Osteoblast (primary cell): ENCODE results near the gene SELP. TPM values are rescaled to one million over a fixed set of nuclear protein-coding genes. Genes with fewer than 3 reads are reported as not detected.

Experiments
- DNase-seq: peaks from one replicate; pipeline ENCODE4 v3.0.0; 2011; ENCODE audit warnings: low spot score, mixed read lengths; ENCODE audit not compliant: insufficient read length; ENCODE audit errors: missing footprints
- H2AFZ ChIP-seq: 2 replicates; pipeline ENCODE4 v1.6.0; 2011; ENCODE audit warnings: mild to moderate bottlenecking, low read length
- H3K27ac ChIP-seq: 2 replicates; pipeline ENCODE4 v1.5.1; 2011; ENCODE audit warnings: mild to moderate bottlenecking, low read depth, low read length, moderate library complexity
- H3K27me3 ChIP-seq: 2 replicates; pipeline ENCODE4 v1.6.0; 2012; ENCODE audit warnings: mild to moderate bottlenecking, control low read depth, inconsistent platforms, low read length, moderate library complexity; ENCODE audit not compliant: insufficient read depth
- H3K36me3 ChIP-seq: 2 replicates; pipeline ENCODE4 v1.5.1; 2011; ENCODE audit warnings: mild to moderate bottlenecking, low read length, control low read depth, moderate library complexity; ENCODE audit not compliant: insufficient read depth
- H3K4me1 ChIP-seq: 2 replicates; pipeline ENCODE4 v1.5.1; 2011; ENCODE audit warnings: mild to moderate bottlenecking, low read length, control low read depth, moderate library complexity; ENCODE audit not compliant: insufficient read depth
- H3K4me2 ChIP-seq: 2 replicates; pipeline ENCODE4 v1.6.0; 2011; ENCODE audit warnings: mild to moderate bottlenecking, low read length; ENCODE audit not compliant: insufficient read depth
- H3K4me3 ChIP-seq: fragments of 200-600 bp; sonication (generic); 3 replicates; pipeline ENCODE4 v1.5.1; 2012; ENCODE audit warnings: mild to moderate bottlenecking, low read length, inconsistent platforms; ENCODE audit not compliant: insufficient read depth
- H3K79me2 ChIP-seq: 2 replicates; pipeline ENCODE4 v1.6.0; 2012; ENCODE audit warnings: mild to moderate bottlenecking, low read length, control low read depth, inconsistent platforms; ENCODE audit not compliant: insufficient read depth
- H3K9me3 ChIP-seq: 2 replicates; pipeline ENCODE4 v1.5.1; 2011; ENCODE audit warnings: low read depth, low read length, control low read depth
- H4K20me1 ChIP-seq: 2 replicates; pipeline ENCODE4 v1.6.0; 2012; ENCODE audit warnings: mild to moderate bottlenecking, low read length, control low read depth; ENCODE audit not compliant: insufficient read depth
- total RNA-seq: library from RNA; depleted of rRNA; stranded (reverse); fragments of >200 nt; gene quantifications from 2 replicates; pipeline ENCODE4 v1.2.3, GENCODE V29; 2012
- TF ChIP-seq, protein P1 (sequence below): IDR thresholded peaks from 2 replicates; pipeline ENCODE4 v1.5.1; 2011; ENCODE audit warnings: mild to moderate bottlenecking, low read depth, low read length, moderate library complexity; ENCODE audit errors: extremely low read depth

SELP gene
- total RNA-seq, 1 donor = not detected

DNA sequence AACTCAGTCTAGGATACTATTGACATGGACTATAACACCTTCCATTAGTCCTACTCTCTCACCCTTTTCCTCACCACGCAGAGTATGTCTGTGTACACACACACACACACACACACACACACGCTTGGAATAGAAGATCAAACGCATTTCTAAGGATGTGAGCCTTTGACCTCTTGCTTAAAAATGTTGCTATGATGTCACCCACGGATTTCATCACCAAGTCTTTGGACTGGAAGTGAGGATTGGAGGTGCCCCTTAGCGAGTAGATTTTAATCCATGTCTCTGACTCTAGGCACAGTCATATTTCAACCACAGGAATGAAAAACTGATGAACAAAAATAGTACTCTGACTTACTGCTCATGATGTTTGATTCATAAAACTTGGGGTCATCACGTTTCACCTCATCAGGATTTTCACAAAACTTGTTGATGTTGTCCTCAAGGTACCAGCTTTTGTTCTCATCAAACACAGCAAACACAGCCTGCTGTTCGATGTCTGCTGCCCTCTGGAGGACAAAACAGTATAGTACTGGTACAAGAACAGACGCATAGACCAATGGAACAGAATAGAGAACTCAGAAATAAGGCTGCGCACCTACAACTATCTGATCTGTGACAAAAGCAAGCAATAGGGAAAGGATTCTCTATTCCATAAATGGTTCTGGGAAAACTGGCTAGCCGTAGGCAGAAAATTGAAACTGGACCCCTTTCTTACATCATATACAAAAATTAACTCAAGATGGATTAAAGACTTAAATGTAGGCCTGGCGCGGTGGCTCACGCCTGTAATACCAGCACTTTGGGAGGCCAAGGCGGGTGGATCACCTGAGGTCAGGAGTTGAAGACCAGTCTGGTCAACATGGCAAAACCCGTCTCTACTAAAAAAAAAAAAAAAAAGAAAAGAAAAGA, 83.6 kb downstream of the SELP start:
- H3K36me3 ChIP-seq = no peaks in the 10 kb centered on the region
- H4K20me1 ChIP-seq = no peaks in the 10 kb centered on the region
- peak; percentile 26 for DNase-seq
- TF ChIP-seq, protein P1, sequence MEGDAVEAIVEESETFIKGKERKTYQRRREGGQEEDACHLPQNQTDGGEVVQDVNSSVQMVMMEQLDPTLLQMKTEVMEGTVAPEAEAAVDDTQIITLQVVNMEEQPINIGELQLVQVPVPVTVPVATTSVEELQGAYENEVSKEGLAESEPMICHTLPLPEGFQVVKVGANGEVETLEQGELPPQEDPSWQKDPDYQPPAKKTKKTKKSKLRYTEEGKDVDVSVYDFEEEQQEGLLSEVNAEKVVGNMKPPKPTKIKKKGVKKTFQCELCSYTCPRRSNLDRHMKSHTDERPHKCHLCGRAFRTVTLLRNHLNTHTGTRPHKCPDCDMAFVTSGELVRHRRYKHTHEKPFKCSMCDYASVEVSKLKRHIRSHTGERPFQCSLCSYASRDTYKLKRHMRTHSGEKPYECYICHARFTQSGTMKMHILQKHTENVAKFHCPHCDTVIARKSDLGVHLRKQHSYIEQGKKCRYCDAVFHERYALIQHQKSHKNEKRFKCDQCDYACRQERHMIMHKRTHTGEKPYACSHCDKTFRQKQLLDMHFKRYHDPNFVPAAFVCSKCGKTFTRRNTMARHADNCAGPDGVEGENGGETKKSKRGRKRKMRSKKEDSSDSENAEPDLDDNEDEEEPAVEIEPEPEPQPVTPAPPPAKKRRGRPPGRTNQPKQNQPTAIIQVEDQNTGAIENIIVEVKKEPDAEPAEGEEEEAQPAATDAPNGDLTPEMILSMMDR = peak; percentile 74
- no peaks in the 10 kb centered on the region for H3K9me3 ChIP-seq
- H3K27me3 ChIP-seq = peaks cover 6% of the 10 kb centered on the region
- peak overlapping the region; percentile 20 for H3K4me2 ChIP-seq
- no peak overlapping the region for H3K4me3 ChIP-seq
- H2AFZ ChIP-seq = peak overlapping the region; percentile 26
- no peaks in the 10 kb centered on the region for H3K79me2 ChIP-seq
- peaks cover 5% of the 10 kb centered on the region for H3K4me1 ChIP-seq
- no peak overlapping the region for H3K27ac ChIP-seq

DNA sequence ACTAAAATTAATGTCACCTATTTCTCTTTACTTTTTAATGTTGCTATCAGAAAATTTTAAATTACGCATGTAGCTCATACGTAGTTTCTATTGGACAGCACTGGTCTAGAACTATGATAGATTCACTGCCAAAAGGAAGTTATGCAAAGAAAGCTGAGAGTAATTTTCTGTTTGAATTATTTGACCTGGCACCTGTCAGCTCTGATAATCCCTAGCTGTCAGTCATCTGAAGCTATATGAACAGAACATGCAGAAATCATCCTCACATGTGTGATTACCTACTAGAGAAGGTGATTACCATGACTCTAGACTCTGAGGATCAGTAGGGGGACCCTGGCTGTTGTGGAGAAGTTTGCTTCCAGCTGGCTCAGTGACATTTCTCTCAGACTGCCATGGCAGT, 84.5 kb downstream of the SELP start:
- Histone ChIP-seq H3K79me2 (no peaks in the 10 kb centered on the region), H3K27me3 (peaks cover 5% of the 10 kb centered on the region), H4K20me1 (no peaks in the 10 kb centered on the region), H3K27ac (no peak overlapping the region), H3K36me3 (no peaks in the 10 kb centered on the region), H3K4me3 (no peak overlapping the region), H2AFZ (no peak overlapping the region), H3K9me3 (no peaks in the 10 kb centered on the region), H3K4me2 (no peak overlapping the region), H3K4me1 (peaks cover 5% of the 10 kb centered on the region)
- no peak for DNase-seq
- TF ChIP-seq, protein P1 = no peak

DNA sequence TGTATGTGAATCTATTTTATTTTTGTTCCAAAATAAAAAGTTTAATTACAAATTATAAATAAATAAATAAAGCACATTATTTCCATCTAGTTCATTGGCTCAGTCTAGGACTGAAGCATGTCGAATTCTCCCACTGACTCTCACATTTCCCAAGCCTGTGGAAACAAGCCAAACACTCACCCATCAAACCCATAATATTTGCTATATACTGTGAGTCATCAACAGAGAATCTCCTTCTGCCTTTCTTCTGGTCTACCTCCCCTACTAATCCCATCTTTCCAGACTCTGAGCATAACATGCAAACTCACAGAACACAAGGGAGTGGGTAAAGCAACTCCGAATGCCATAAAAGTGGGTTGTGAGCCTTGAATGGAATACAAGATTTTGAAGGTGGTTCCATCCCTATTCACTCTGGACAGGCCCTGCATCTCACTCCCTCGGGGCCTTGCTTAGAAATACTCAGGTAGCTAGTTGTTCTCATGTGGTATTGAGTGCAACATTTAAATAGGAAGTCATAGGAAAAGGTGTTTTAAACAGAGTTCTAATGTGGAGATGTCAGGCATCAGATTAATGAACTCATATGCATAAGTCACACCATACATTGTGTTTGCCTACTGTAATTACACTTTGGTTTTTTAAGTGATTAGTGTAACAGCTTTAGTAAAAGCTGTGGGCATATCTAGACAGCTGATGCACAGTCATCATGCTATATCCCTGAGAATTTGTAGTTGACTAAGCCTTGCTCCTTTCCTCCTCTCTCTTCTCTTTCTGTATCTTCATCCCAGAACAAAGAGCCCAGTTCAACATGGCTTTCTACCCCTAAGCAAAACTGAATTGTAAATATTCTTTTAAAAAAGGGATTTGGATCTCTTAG, 90.7 kb downstream of the SELP start:
- no peak overlapping the region for H3K4me3 ChIP-seq
- TF ChIP-seq, protein P1 = no peak
- no peak for DNase-seq
- no peaks in the 10 kb centered on the region for H3K9me3 ChIP-seq
- no peaks in the 10 kb centered on the region for H3K79me2 ChIP-seq
- no peaks in the 10 kb centered on the region for H3K36me3 ChIP-seq
- H3K27me3 ChIP-seq = no peaks in the 10 kb centered on the region
- H4K20me1 ChIP-seq = no peaks in the 10 kb centered on the region
- H3K27ac ChIP-seq = no peak overlapping the region
- H2AFZ ChIP-seq = no peak overlapping the region
- no peak overlapping the region for H3K4me2 ChIP-seq
- H3K4me1 ChIP-seq = no peaks in the 10 kb centered on the region

Other genes with a start within 250 kb of the SELP start
- 0.29 and 0.36 TPM in 2 replicates for gene CCDC181, start 202.7 kb downstream of the SELP start, total RNA-seq
- 8.5 and 10.5 TPM in 2 replicates for gene SLC19A2, start 144.2 kb downstream of the SELP start, total RNA-seq
- not detected in 2 replicates for gene F5, start 43.6 kb downstream of the SELP start, total RNA-seq
- under 0.01 TPM in 2 replicates for gene SELL, start 81.5 kb upstream of the SELP start, total RNA-seq
- not detected in 2 replicates for gene SELE, start 104.0 kb upstream of the SELP start, total RNA-seq
- gene METTL18, start 164.8 kb upstream of the SELP start, total RNA-seq = 2.9 and 7.7 TPM in 2 replicates